WTC11 (cell line): Measurements from ENCODE around the gene HSP90AB1.

Source experiments
- ATF2 ChIP-seq: sonication (generic); formaldehyde crosslinking; IDR thresholded peaks from 2 replicates; pipeline ENCODE4 v1.8.1; 2022; ENCODE audit warnings: low read depth, missing genetic modification reagents, borderline replicate concordance
- ATF3 ChIP-seq: sonication (generic); formaldehyde crosslinking; conservative IDR thresholded peaks from 2 replicates; pipeline ENCODE4 v1.8.1; 2022; ENCODE audit warnings: mild to moderate bottlenecking, missing genetic modification reagents
- CTCF ChIP-seq: fragments of 200-600 bp; IDR thresholded peaks from 2 replicates; pipeline ENCODE4 v1.8.0; 2022; ENCODE audit warnings: antibody characterized with exemption
- TCF7 ChIP-seq: sonication (generic); formaldehyde crosslinking; IDR thresholded peaks from 2 replicates; pipeline ENCODE4 v1.8.0; 2022; ENCODE audit warnings: mild to moderate bottlenecking, low read depth, missing genetic modification reagents, moderate library complexity
- TEAD1 ChIP-seq: sonication (generic); formaldehyde crosslinking; IDR thresholded peaks from 2 replicates; pipeline ENCODE4 v1.8.0; 2022; ENCODE audit warnings: mild to moderate bottlenecking, missing genetic modification reagents
- ZBTB21 ChIP-seq: sonication (generic); formaldehyde crosslinking; IDR thresholded peaks from 2 replicates; pipeline ENCODE4 v1.8.1; 2023; ENCODE audit warnings: mild to moderate bottlenecking, missing genetic modification reagents, borderline replicate concordance
- ZNF232 ChIP-seq: sonication (generic); formaldehyde crosslinking; IDR thresholded peaks from 2 replicates; pipeline ENCODE4 v1.8.0; 2022; ENCODE audit warnings: mild to moderate bottlenecking, missing genetic modification reagents
- ZNF416 ChIP-seq: fragments of 250-450 bp; sonication (Bioruptor Pico); IDR thresholded peaks from 2 replicates; pipeline ENCODE4 v1.9.0; 2021; ENCODE audit warnings: mild to moderate bottlenecking, inconsistent platforms
- TF ChIP-seq, protein P1 (sequence below): fragments of 250-450 bp; sonication (Bioruptor Pico); IDR thresholded peaks from 2 replicates; pipeline ENCODE4 v1.9.0; 2021; ENCODE audit warnings: mild to moderate bottlenecking, borderline replicate concordance

DNA sequence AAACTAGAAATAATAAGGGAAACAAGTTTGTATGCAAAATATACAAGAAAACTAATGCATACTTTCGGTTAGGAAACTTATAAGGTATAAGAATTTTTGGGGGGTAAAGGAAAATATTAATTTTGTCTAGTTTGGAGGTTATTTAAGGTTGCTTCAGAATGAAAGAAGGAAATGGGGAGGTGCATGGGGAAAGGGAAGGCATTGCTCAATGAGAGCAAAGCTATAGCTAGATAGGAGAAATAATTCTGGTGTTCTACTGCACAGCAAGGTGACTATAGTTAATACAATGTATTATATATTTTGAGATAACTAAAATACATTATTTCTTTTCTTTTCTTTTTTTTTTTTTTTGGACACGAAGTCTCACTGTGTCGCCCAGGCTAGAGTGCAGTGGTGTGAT lies 35.6 kb upstream of the HSP90AB1 start:
- TF ChIP-seq ZNF232 (CRISPR knock-in tag) (no peak), ATF2 (CRISPR knock-in tag) (no peak), CTCF (no peak), ZNF416 (CRISPR knock-in tag) (no peak), TCF7 (CRISPR knock-in tag) (no peak), ATF3 (CRISPR knock-in tag) (no peak), TEAD1 (CRISPR knock-in tag) (no peak), ZBTB21 (CRISPR knock-in tag) (no peak)
- TF ChIP-seq, protein P1, sequence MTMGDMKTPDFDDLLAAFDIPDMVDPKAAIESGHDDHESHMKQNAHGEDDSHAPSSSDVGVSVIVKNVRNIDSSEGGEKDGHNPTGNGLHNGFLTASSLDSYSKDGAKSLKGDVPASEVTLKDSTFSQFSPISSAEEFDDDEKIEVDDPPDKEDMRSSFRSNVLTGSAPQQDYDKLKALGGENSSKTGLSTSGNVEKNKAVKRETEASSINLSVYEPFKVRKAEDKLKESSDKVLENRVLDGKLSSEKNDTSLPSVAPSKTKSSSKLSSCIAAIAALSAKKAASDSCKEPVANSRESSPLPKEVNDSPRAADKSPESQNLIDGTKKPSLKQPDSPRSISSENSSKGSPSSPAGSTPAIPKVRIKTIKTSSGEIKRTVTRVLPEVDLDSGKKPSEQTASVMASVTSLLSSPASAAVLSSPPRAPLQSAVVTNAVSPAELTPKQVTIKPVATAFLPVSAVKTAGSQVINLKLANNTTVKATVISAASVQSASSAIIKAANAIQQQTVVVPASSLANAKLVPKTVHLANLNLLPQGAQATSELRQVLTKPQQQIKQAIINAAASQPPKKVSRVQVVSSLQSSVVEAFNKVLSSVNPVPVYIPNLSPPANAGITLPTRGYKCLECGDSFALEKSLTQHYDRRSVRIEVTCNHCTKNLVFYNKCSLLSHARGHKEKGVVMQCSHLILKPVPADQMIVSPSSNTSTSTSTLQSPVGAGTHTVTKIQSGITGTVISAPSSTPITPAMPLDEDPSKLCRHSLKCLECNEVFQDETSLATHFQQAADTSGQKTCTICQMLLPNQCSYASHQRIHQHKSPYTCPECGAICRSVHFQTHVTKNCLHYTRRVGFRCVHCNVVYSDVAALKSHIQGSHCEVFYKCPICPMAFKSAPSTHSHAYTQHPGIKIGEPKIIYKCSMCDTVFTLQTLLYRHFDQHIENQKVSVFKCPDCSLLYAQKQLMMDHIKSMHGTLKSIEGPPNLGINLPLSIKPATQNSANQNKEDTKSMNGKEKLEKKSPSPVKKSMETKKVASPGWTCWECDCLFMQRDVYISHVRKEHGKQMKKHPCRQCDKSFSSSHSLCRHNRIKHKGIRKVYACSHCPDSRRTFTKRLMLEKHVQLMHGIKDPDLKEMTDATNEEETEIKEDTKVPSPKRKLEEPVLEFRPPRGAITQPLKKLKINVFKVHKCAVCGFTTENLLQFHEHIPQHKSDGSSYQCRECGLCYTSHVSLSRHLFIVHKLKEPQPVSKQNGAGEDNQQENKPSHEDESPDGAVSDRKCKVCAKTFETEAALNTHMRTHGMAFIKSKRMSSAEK (CRISPR knock-in tag): no peak
